ENCODE measurements around the gene SHISAL1.
"Not testable (repeated sequence)": the region's sequence is repeated elsewhere in the genome, so short reads cannot be mapped to it uniquely, and the experiment has no call there.

Gene SHISAL1

DNA sequence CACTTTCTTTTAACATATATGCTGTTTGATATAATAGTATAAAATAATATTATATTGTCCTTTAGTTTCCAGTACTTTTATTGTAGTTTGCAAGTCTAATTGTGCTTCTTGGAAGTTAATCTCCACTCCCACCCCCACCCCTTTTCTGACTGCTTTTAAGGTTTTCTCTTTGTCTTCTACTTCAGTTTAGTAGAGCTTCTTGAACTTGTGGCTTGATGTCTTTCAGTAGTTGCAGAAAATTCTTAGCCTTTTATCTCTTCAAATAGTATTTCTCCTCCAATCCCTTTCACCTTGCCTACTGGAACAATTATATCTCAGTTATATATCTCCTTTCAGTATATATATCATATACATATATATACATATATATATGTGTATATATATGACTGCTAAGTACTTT, 75.5 kb downstream of the SHISAL1 start:
- H3K27ac Mint-ChIP-seq (ENCODE audit: low read depth): no peak overlapping the region
- no peaks in the 10 kb centered on the region for H3K9me3 Mint-ChIP-seq
- H3K36me3 Mint-ChIP-seq (ENCODE audit: insufficient read depth): no peaks in the 10 kb centered on the region

DNA sequence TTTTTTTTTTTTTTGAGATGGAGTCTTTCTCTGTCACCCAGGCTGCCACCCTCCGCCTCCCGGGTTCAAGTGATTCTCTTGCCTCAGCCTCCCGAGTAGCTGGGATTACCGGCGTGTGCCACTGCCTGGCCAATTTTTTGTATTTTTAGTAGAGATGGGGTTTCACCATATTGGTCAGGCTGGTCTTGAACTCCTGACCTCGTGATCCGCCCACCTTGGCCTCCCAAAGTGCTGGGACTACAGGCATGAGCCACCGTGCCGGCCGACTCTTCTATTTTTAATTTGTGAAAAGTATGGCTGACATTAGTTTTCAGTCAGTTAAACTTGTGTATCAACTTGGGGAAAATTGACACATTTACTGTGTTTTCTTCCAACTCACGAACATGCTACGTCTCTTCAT, 78.4 kb downstream of the SHISAL1 start:
- H3K9me3 Mint-ChIP-seq; ATAC-seq (replicated peaks; ENCODE audit: extremely low read depth, poor library complexity, severe bottlenecking); H3K27ac Mint-ChIP-seq (ENCODE audit: low read depth); DNase-seq (ENCODE audit: low spot score in 2 of 2); H3K4me1 Mint-ChIP-seq; H3K36me3 Mint-ChIP-seq (ENCODE audit: insufficient read depth); H3K4me3 Mint-ChIP-seq: not testable (repeated sequence)
- peaks cover 17% of the 10 kb centered on the region for H3K27me3 Mint-ChIP-seq

More for the DNA sequence above, 75.5 kb downstream of the SHISAL1 start:
- Mint-ChIP-seq H3K27me3 (peaks cover 42% of the 10 kb centered on the region), H3K4me3 (no peak overlapping the region), H3K4me1 (no peaks in the 10 kb centered on the region)
- DNase-seq (ENCODE audit: low spot score in 2 of 2): no peak
- no peak for ATAC-seq (replicated peaks; ENCODE audit: extremely low read depth, poor library complexity, severe bottlenecking)

DNA sequence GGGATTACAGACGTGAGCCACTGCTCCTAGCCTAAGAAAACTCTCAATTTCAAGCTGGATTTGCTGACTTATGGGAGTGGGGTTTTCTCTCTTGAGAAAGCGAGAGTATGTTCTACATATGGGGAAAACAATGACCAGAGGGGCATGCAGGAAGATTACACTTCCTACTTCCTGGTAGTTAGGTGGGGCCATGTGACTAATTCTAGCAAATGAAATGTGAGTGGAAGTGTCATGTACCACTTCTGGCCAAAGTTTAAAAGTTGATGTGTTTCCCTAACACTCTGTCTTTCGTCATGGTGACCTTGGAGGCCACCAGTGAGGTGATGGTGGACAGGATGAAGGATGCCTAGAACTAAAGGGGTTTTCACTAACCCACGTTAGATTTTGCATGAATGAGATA, 81.5 kb downstream of the SHISAL1 start:
- DNase-seq (ENCODE audit: low spot score in 2 of 2): no peak
- no peak for ATAC-seq (replicated peaks; ENCODE audit: extremely low read depth, poor library complexity, severe bottlenecking)
- Mint-ChIP-seq H3K9me3 (no peaks in the 10 kb centered on the region), H3K27me3 (peaks cover 15% of the 10 kb centered on the region), H3K36me3 (ENCODE audit: insufficient read depth) (no peaks in the 10 kb centered on the region), H3K4me3 (no peak overlapping the region), H3K27ac (ENCODE audit: low read depth) (no peak overlapping the region), H3K4me1 (no peaks in the 10 kb centered on the region)

DNA sequence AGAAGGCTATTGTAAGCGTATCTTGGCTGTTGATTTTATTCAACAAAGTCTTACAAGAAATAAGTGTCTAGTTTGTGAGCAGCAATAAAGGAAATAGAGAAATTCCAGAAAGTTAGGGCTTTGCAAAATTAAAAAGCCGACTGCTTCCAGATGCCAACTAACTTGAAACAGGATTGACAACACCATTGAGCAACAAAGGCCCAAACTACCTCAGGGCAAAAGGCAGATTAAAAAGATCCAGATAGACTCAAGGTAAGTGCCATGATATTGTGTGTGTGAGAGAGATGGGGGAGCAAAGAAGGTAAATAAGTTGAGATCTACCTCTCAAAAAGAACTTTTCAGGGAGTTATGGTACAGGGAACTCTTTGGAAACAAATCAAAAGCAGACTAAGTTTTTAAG, 82.9 kb downstream of the SHISAL1 start:
- Mint-ChIP-seq H3K27me3 (peaks cover 29% of the 10 kb centered on the region), H3K4me3 (no peak overlapping the region), H3K9me3 (no peaks in the 10 kb centered on the region), H3K36me3 (ENCODE audit: insufficient read depth) (no peaks in the 10 kb centered on the region), H3K4me1 (no peaks in the 10 kb centered on the region), H3K27ac (ENCODE audit: low read depth) (no peak overlapping the region)
- ATAC-seq (replicated peaks; ENCODE audit: extremely low read depth, poor library complexity, severe bottlenecking): no peak
- no peak for DNase-seq (ENCODE audit: low spot score in 2 of 2)

DNA sequence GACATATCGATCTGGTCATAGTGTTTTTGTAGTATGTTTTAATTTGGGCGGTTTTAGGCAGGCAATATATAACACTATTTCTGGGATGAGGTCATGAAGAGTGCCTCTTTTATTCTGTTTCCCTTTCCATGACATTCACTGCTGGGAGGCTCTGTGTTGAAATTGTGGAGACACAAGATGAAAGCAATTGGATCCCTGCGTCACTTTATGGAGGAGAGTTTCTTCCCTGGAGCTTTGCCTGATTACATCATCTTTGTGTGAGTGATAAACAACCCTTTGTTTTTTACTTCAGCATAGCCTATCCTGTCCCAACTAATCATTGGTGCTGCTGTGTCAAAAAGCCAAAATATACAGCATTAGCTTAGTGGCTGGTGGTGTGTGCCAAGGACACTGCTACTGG, 83.4 kb downstream of the SHISAL1 start:
- no peak overlapping the region for H3K27ac Mint-ChIP-seq (ENCODE audit: low read depth)

DNA sequence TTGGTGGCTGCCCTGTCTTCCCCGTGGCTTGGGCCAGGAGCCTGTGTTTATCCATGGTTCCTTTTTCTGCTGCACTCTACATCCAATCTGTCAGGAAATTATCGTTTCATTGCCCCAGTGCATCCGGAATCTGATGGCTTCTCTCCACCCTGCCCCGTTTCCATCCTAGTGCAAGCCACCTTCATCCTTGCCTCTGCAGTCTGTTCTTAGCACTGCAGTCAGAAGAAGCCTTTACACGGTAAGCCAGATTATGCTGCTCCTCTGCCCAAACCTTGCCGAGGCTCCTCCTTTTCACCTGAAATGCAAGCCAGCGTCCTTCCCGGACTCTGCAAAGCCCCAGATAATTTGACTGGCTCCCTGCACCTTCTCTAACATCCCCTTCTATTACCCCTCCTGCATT, 86.9 kb downstream of the SHISAL1 start:
- Mint-ChIP-seq H3K27me3 (peaks cover 59% of the 10 kb centered on the region), H3K4me1 (no peaks in the 10 kb centered on the region), H3K4me3 (no peak overlapping the region), H3K27ac (ENCODE audit: low read depth) (peak overlapping the region; percentile 3), H3K36me3 (ENCODE audit: insufficient read depth) (no peaks in the 10 kb centered on the region), H3K9me3 (no peaks in the 10 kb centered on the region)
- ATAC-seq (replicated peaks; ENCODE audit: extremely low read depth, poor library complexity, severe bottlenecking) (no peak), DNase-seq (ENCODE audit: low spot score in 2 of 2) (no peak)

More for the DNA sequence above, 83.4 kb downstream of the SHISAL1 start:
- Mint-ChIP-seq H3K4me1 (no peaks in the 10 kb centered on the region), H3K9me3 (no peaks in the 10 kb centered on the region), H3K27me3 (peaks cover 30% of the 10 kb centered on the region), H3K36me3 (ENCODE audit: insufficient read depth) (no peaks in the 10 kb centered on the region), H3K4me3 (no peak overlapping the region)
- ATAC-seq (replicated peaks; ENCODE audit: extremely low read depth, poor library complexity, severe bottlenecking) (no peak), DNase-seq (ENCODE audit: low spot score in 2 of 2) (no peak)

DNA sequence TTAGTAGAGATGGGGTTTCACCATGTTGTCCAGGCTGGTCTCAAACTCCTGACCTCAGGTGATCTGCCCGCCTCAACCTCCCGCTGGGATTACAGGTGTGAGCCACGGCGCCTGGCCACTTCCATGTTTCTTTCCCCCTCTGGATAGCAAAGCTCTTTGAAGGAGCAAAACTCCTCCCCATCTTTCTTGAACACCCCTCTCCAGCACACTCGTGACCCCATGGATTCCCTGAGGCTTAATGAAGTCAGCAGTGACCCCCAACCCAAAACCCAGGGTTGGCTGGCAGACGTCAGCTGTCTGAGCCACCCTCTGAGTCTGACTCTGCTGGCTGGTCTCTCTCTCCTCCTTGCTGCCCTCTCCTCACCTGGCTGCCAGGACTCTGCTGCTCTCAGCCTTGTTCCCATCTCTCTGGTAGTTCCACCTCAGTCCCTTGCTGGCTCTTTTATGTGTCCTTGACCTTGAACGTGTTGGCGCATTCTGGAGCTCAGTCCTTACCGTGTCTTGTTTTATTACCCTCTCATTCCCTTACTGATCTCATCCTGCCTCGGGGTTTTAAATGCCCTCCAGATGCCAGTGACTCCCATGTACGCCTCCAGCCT, 87.6 kb downstream of the SHISAL1 start:
- ATAC-seq (replicated peaks; ENCODE audit: extremely low read depth, poor library complexity, severe bottlenecking) (no peak), DNase-seq (ENCODE audit: low spot score in 2 of 2) (no peak)
- no peaks in the 10 kb centered on the region for H3K9me3 Mint-ChIP-seq
- no peaks in the 10 kb centered on the region for H3K4me1 Mint-ChIP-seq
- H3K4me3 Mint-ChIP-seq: no peak overlapping the region
- no peaks in the 10 kb centered on the region for H3K36me3 Mint-ChIP-seq (ENCODE audit: insufficient read depth)
- peaks cover 59% of the 10 kb centered on the region for H3K27me3 Mint-ChIP-seq
- H3K27ac Mint-ChIP-seq (ENCODE audit: low read depth): peak overlapping the region; percentile 3

DNA sequence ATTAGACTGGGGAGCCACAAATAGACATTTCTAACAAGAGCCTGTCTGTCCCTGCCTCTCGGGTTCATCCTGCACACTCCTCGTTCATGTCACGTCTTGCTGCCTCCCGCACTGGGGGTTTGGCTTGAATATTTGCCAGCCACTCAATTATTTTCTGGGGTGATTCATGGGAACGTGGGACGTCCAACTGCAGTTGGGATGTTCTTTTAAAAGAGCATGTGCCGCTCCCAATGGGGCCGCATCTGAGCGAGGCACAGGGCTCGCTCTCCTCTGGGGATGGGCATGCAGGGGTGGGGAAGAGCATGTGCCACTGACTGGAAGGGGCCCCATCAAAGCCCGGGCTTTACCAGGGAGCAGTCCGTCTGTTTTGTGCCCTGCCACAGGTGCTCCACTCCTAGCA, 88.6 kb downstream of the SHISAL1 start:
- H3K9me3 Mint-ChIP-seq: no peaks in the 10 kb centered on the region
- H3K27me3 Mint-ChIP-seq: peaks cover 59% of the 10 kb centered on the region
- H3K4me3 Mint-ChIP-seq: no peak overlapping the region
- H3K36me3 Mint-ChIP-seq (ENCODE audit: insufficient read depth): no peaks in the 10 kb centered on the region
- H3K27ac Mint-ChIP-seq (ENCODE audit: low read depth): no peak overlapping the region
- H3K4me1 Mint-ChIP-seq: no peaks in the 10 kb centered on the region
- DNase-seq (ENCODE audit: low spot score in 2 of 2): no peak
- no peak for ATAC-seq (replicated peaks; ENCODE audit: extremely low read depth, poor library complexity, severe bottlenecking)

DNA sequence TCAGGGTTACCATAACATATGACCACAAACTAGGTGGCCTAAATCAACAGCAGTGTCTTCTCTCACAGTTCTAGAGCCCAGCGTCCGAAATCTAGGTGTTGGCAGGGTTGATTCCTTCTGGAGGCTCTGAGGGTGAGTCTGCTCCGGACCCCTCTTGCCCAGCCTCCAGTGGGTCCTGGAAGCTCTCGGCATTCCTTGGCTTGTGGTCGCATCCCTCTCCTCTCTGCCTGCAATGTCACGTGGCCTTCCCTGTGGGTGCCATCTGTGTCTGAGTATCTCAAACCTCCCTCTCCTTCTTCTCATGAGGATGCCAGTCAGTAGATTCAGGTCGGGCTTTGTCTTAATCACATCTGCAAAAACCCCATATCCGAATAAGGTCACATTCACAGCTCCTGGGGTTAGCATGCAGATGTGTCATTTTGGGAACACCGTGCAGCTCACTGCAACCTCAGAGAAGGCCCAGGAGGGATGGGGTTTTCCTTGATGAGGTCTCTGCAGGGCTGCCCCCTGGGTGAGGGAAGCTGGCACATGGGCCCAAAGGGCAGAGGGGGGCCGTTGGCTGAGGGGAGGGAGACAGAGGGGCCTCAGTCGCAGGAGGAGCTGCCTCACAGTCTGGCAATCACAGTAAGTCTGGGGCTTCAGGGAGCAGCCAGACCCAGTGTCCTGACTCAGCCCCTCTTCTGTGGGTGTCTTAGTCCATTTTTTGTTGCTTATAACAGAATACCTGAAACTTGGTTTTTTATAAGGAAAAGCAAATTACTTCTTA, 90.9 kb downstream of the SHISAL1 start:
- Mint-ChIP-seq H3K9me3 (no peaks in the 10 kb centered on the region), H3K4me1 (no peaks in the 10 kb centered on the region), H3K4me3 (no peak overlapping the region), H3K27me3 (peaks cover 51% of the 10 kb centered on the region), H3K36me3 (ENCODE audit: insufficient read depth) (no peaks in the 10 kb centered on the region), H3K27ac (ENCODE audit: low read depth) (no peak overlapping the region)
- no peak for ATAC-seq (replicated peaks; ENCODE audit: extremely low read depth, poor library complexity, severe bottlenecking)
- DNase-seq (ENCODE audit: low spot score in 2 of 2): no peak

DNA sequence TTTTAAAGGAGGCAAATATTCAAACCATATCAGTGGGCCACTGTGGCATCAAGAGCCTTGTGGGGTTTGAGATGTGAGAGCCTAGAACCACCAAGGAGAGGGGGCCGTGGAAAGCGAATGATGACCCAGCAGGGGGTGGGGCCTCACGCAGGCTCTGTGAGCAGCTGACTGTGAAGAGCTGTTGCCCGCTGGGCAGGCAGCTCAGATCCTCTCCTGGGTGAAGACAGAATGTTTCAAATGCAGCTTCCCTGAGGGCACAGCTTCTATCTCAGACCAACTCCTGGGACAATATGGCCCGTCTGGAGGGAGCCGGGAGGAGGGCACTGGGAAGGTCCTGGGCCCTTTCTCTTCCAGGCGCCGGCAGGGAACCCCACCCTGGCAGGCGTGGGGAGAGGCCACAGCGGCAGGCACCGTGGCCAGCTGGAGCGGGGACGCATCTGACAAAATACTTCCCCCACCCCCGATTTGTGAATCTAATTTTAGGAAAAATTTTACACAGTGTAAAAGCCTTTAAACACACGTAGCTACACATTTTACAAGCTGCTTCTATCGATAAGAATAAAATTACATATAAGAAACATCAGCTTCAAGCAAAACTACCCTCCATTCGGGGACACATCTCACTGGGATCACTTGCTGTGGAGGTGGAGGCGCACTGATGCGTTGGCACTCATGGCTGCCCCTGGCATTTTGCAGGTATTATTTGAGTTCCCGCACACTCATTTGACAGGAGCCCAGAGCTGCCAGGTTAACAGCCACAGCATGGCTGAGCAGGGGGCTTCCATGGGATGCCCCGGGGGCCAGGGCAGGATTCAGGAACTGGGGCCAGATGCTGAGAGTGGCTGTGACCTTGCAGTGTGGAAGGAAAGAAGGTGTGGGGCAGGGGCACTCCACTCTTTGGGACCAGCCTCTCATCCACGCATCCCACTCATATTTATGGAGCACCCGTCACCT, 91.7 kb downstream of the SHISAL1 start:
- H3K4me3 Mint-ChIP-seq: no peak overlapping the region

DNA sequence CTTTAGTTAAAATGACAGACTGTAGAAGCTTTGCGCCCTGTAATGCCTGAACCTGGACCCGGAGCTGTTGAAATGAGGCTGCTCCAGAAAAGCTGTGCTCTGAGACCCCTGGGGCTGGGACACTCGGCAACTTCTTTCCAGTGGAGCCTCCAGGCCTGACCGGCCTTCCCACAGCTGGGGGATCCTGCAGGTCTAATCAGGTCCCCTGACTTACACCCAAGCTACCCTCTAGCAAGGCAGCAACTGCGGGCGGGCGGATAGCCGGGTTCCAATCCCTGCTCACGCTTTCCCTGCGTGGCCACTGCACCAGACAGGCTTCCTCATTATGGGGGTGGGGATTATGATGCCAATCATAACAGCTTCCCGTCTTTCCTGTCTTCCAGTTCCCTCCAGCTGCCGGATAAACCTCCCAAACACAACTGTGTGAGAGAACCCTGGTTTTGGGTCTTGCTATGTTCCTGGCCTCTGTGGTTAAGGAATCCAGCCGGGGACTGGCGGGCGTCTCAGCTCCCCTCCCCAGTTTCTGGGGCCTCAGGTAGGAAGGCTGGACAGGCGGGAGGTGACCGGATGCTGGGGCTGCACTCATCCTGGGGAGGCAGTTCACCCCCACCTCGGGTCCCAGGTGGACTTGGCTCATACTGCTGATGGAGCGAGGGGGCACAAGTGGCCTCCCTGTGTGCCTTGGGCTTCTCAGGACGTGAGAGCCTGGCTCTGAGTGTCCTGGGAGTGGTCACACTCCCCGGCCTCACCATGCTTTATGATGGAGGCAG, 93.5 kb downstream of the SHISAL1 start:
- Mint-ChIP-seq H3K9me3 (no peaks in the 10 kb centered on the region), H3K27me3 (peaks cover 29% of the 10 kb centered on the region), H3K36me3 (ENCODE audit: insufficient read depth) (no peaks in the 10 kb centered on the region), H3K4me1 (no peaks in the 10 kb centered on the region), H3K4me3 (no peak overlapping the region), H3K27ac (ENCODE audit: low read depth) (no peak overlapping the region)
- DNase-seq (ENCODE audit: low spot score in 2 of 2): no peak
- no peak for ATAC-seq (replicated peaks; ENCODE audit: extremely low read depth, poor library complexity, severe bottlenecking)

More for the DNA sequence above, 91.7 kb downstream of the SHISAL1 start:
- Mint-ChIP-seq H3K27ac (ENCODE audit: low read depth) (no peak overlapping the region), H3K36me3 (ENCODE audit: insufficient read depth) (no peaks in the 10 kb centered on the region), H3K4me1 (no peaks in the 10 kb centered on the region), H3K27me3 (peaks cover 42% of the 10 kb centered on the region), H3K9me3 (no peaks in the 10 kb centered on the region)
- ATAC-seq (replicated peaks; ENCODE audit: extremely low read depth, poor library complexity, severe bottlenecking) (no peak), DNase-seq (ENCODE audit: low spot score in 2 of 2) (no peak)

DNA sequence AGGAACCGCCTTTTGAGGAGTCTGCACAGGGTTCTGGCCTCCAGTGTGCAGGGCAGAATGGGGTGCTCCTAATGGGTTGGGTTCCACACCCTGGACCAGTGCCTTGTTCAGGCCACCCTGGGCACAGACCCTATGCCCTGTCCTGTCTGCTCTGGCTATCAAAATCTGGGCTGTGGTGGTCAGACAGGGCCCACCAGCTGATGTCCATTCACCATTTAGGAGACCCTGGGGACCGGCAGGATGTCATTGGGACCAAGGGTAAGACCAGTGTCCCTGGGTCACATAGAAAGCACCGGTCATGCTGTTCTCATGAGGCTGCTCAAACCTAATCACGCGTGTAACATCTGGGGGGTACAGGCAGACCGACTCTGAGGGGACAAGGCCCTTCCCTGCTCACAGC, 94.7 kb downstream of the SHISAL1 start:
- no peaks in the 10 kb centered on the region for H3K36me3 Mint-ChIP-seq (ENCODE audit: insufficient read depth)
- H3K27ac Mint-ChIP-seq (ENCODE audit: low read depth): no peak overlapping the region
- ATAC-seq (replicated peaks; ENCODE audit: extremely low read depth, poor library complexity, severe bottlenecking) (no peak), DNase-seq (ENCODE audit: low spot score in 2 of 2) (no peak)
- no peak overlapping the region for H3K4me3 Mint-ChIP-seq
- H3K4me1 Mint-ChIP-seq: no peaks in the 10 kb centered on the region
- no peaks in the 10 kb centered on the region for H3K9me3 Mint-ChIP-seq
- H3K27me3 Mint-ChIP-seq: peaks cover 18% of the 10 kb centered on the region

All from central memory CD8-positive, alpha-beta T cell (primary cell).